Measurements from ENCODE around the gene SSPN. TPM values are rescaled to one million over a fixed set of nuclear protein-coding genes. Genes with fewer than 3 reads are reported as not detected.

The SSPN gene
- total RNA-seq, 2 donors from 2014 or later: not detected

- H3K27me3 Mint-ChIP-seq: peaks cover 34% of the 10 kb centered on the region
- no peak for ATAC-seq (replicated peaks)
- H3K4me3 Mint-ChIP-seq: no peak overlapping the region
- H3K9me3 Mint-ChIP-seq: no peaks in the 10 kb centered on the region
- H3K27ac Mint-ChIP-seq: no peak overlapping the region
- no peaks in the 10 kb centered on the region for H3K36me3 Mint-ChIP-seq (ENCODE audit: low read depth)
- H3K4me1 Mint-ChIP-seq: no peaks in the 10 kb centered on the region
These were observed 22.3 kb upstream of the SSPN start for GRCh38 chr12:26172946-26173552.

DNA sequence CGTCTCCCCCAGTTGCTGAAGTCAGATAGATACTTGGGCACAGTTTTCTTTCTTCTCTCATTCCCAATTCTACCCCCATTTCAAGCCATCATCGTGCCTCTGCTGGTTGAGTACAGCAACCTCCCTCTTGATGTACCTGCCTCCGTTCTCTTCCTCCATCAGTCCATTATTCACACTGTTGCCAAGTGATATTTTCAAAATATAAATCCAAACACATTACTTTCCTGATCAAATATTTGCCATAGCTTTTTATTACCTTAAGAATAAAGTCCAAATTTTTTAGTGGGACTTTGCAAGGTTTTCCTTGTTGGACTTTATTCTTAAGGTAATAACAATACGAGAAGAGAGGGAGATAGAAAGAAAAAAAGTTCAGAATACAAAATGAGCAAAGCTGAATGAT lies 18.6 kb upstream of the SSPN start:
- no peak overlapping the region for H3K27ac Mint-ChIP-seq
- peaks cover 45% of the 10 kb centered on the region for H3K27me3 Mint-ChIP-seq
- no peaks in the 10 kb centered on the region for H3K4me1 Mint-ChIP-seq
- H3K4me3 Mint-ChIP-seq: no peak overlapping the region
- ATAC-seq (replicated peaks): no peak
- no peaks in the 10 kb centered on the region for H3K9me3 Mint-ChIP-seq
- H3K36me3 Mint-ChIP-seq (ENCODE audit: low read depth): no peaks in the 10 kb centered on the region

DNA sequence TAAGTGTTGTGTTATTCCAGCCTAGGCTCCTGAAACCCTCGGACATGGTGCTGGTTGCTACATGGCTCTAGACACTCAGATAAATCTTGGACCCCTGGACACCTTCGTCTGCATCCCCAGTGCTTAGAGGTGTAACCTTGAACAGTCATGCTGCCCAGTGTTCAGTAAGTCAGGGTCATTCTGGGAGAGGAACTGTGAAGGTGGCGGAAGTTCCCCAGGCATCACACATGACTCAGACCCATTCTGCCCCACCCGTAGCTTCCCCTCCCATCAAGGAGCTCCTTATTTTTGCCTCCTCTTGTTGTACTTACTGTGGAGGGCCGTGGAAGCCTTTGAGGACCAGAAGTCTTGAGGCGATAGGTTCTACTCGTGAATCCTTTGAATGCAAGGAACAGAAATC lies 18.1 kb upstream of the SSPN start:
- Mint-ChIP-seq H3K36me3 (ENCODE audit: low read depth) (no peaks in the 10 kb centered on the region), H3K4me1 (no peaks in the 10 kb centered on the region), H3K27me3 (peaks cover 47% of the 10 kb centered on the region), H3K9me3 (no peaks in the 10 kb centered on the region), H3K4me3 (no peak overlapping the region), H3K27ac (no peak overlapping the region)
- ATAC-seq (replicated peaks): no peak

GRCh38 chr12:26179826-26180225 lies 15.5 kb upstream of the SSPN start:
- no peak overlapping the region for H3K27ac Mint-ChIP-seq
- ATAC-seq (replicated peaks): no peak
- H3K36me3 Mint-ChIP-seq (ENCODE audit: low read depth): no peaks in the 10 kb centered on the region
- H3K4me1 Mint-ChIP-seq: no peaks in the 10 kb centered on the region
- H3K4me3 Mint-ChIP-seq: no peak overlapping the region
- H3K9me3 Mint-ChIP-seq: no peaks in the 10 kb centered on the region
- H3K27me3 Mint-ChIP-seq: peaks cover 40% of the 10 kb centered on the region

GRCh38 chr12:26182377-26182776 lies 13.0 kb upstream of the SSPN start:
- ATAC-seq (replicated peaks): no peak
- Mint-ChIP-seq H3K27me3 (peaks cover 32% of the 10 kb centered on the region), H3K9me3 (no peaks in the 10 kb centered on the region), H3K27ac (no peak overlapping the region), H3K4me1 (no peaks in the 10 kb centered on the region), H3K4me3 (no peak overlapping the region), H3K36me3 (ENCODE audit: low read depth) (no peaks in the 10 kb centered on the region)

DNA sequence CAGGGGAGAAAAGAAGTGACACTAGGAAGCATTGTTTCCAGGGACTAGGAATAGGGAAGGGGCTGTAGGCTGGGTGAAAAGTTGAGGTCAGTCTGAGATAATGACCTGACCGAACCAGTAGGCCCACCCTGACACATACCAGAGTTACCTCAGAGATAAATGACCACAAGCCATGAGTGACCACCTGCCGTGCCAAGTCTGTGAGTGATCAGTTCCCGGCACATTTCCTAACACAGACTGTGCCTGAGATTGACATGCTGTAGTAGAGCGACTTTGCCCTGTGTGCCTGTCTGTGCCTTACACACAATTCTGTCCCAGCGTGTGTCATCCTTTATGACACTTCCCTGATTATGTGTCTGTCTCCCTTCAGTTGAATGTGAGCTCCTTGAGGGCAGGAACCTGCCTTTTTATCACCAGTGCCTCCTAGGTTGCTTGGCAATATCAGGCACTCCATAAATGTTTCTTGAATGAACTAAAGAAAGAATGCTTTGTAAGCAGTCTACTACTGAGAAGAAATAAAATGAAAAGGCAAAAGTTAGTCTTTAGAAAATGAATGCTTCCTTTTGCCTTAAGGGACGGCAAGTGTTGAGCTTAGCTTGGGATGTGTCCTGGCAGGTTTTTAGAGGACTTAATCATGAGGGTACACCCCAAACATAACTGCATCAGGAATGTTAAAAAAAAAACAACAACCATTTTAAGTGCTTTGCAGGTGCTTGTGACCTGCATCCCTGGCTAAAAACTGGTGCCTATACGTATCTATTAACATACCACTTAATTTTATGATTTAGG lies 9.6 kb upstream of the SSPN start:
- H3K9me3 Mint-ChIP-seq: no peaks in the 10 kb centered on the region
- ATAC-seq (replicated peaks): no peak
- no peak overlapping the region for H3K4me3 Mint-ChIP-seq
- peaks cover 32% of the 10 kb centered on the region for H3K27me3 Mint-ChIP-seq
- no peaks in the 10 kb centered on the region for H3K4me1 Mint-ChIP-seq
- no peak overlapping the region for H3K27ac Mint-ChIP-seq
- no peaks in the 10 kb centered on the region for H3K36me3 Mint-ChIP-seq (ENCODE audit: low read depth)

DNA sequence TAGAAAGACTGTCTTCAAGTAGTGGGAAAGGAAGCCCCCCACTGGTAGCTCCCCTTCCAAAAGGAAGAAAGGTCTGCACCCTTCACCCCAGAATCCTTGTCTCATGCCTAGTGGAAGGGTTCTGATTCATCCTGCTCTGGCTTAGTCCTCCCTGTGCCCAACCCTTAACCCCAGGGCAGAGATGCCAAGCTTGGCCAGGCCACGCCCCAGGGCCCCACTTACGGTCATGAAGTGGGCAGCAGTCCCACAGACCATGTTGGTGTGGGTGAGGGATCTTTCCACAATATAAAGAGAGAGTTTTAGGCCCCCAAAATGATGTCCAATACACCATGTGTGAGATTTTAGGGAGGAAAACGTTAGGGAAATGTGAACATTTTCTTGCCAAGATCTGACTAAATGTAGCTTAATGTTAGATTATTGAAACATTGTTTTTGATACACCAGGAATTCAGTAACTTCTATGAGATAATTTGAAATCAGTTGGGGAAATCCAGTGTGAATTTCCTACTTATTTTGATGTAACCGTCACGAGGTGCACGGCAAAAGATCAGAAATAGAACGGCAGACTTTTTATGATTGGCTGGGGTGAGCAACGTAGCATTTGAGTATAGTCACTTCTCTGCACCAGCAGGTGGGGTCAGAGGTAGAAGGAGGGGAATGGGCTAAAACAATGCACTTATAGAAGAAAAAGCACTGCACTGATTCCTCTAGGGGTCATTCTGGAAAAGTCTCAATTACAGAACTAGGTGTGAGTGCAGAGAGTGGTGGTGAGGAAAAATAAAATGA lies 8.2 kb upstream of the SSPN start:
- no peak for ATAC-seq (replicated peaks)
- Mint-ChIP-seq H3K27ac (no peak overlapping the region), H3K4me1 (no peaks in the 10 kb centered on the region), H3K4me3 (no peak overlapping the region), H3K36me3 (ENCODE audit: low read depth) (no peaks in the 10 kb centered on the region), H3K27me3 (peaks cover 27% of the 10 kb centered on the region), H3K9me3 (no peaks in the 10 kb centered on the region)

DNA sequence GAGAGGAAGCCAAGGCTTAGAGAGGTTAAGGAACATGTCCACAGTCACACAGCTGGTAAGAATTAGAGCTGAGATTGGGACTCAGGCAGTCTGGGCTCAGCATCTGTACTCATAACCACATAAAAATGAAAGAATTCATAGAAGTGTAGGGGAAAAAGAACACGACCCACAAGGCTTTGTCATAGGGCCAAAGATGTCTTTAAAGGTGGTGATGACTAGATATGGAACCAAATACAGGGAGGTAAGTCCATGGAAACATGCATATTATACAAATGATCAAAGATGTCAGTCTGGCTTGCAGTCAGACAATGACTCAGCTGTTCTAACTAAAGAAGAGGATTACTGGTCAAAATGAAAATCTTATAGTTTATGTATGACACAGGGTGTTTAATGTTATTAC lies 7.2 kb upstream of the SSPN start:
- H3K9me3 Mint-ChIP-seq: no peaks in the 10 kb centered on the region
- no peaks in the 10 kb centered on the region for H3K36me3 Mint-ChIP-seq (ENCODE audit: low read depth)
- H3K4me1 Mint-ChIP-seq: no peaks in the 10 kb centered on the region
- no peak overlapping the region for H3K4me3 Mint-ChIP-seq
- H3K27ac Mint-ChIP-seq: no peak overlapping the region
- ATAC-seq (replicated peaks): peak; percentile 85
- H3K27me3 Mint-ChIP-seq: peaks cover 27% of the 10 kb centered on the region

DNA sequence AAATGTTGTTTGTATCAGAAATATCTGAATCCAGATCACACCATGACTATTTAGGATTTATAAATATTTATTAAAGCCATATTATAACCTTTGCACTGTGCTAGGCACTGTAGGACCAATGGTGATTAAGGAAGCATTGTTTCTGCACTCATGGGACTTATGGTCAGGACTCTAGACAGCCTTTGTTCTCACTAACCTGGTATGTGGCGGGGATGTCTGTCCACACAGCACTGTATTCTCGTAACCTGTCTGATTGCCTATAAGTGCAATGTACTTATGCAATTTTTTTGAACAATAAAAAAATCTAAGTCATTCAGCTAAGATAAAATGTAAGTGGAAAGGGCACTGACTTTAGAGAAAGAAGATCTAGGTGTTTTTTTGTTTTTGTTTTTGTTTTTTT lies 6.7 kb upstream of the SSPN start:
- Mint-ChIP-seq H3K27ac (no peak overlapping the region), H3K36me3 (ENCODE audit: low read depth) (no peaks in the 10 kb centered on the region), H3K27me3 (peaks cover 29% of the 10 kb centered on the region), H3K4me1 (no peaks in the 10 kb centered on the region), H3K4me3 (no peak overlapping the region), H3K9me3 (no peaks in the 10 kb centered on the region)
- ATAC-seq (replicated peaks): no peak

DNA sequence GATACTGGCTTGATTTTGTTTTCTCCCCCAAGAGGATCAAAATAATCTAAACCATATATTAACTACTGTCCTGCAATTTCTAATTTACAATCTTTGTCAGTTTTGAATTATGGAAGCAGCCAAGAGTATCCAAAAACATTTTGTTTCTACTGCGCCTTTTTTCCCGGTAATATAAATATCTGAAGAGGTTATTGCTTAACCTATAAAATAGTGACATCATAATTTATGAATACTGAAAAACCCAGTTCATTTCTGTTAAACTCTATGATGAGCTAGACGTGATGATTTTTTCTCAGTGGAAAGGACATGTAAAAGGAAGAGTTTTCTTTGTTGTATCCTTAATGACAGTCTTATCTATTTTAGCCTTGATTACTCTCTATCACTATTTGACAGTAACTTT lies 3.2 kb upstream of the SSPN start:
- H3K27ac Mint-ChIP-seq: no peak overlapping the region
- no peaks in the 10 kb centered on the region for H3K36me3 Mint-ChIP-seq (ENCODE audit: low read depth)
- no peak overlapping the region for H3K4me3 Mint-ChIP-seq
- no peak for ATAC-seq (replicated peaks)
- no peaks in the 10 kb centered on the region for H3K9me3 Mint-ChIP-seq
- no peaks in the 10 kb centered on the region for H3K4me1 Mint-ChIP-seq
- peaks cover 35% of the 10 kb centered on the region for H3K27me3 Mint-ChIP-seq

DNA sequence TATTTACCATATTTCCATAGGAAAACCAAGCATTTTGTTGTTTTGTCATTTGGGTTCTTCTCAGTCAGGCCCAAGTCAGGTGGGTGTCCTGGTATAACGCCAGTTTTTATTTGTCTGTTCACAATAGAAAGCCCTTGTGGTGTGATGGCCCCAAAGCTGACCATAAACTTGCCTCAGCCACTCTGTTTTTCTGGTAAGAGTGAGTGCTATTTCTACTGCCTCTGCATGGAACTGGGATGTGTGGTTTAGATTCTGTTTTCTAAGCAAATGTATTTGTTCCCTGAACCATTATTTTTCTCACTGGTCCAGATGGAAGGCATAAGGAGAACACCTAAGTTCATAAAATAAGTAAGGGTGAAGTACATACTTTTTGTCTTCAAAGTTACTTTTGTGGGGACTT lies 1.8 kb upstream of the SSPN start:
- ATAC-seq (replicated peaks): no peak
- no peak overlapping the region for H3K27ac Mint-ChIP-seq
- no peaks in the 10 kb centered on the region for H3K36me3 Mint-ChIP-seq (ENCODE audit: low read depth)
- no peaks in the 10 kb centered on the region for H3K9me3 Mint-ChIP-seq
- no peaks in the 10 kb centered on the region for H3K4me1 Mint-ChIP-seq
- H3K27me3 Mint-ChIP-seq: peaks cover 33% of the 10 kb centered on the region
- no peak overlapping the region for H3K4me3 Mint-ChIP-seq

DNA sequence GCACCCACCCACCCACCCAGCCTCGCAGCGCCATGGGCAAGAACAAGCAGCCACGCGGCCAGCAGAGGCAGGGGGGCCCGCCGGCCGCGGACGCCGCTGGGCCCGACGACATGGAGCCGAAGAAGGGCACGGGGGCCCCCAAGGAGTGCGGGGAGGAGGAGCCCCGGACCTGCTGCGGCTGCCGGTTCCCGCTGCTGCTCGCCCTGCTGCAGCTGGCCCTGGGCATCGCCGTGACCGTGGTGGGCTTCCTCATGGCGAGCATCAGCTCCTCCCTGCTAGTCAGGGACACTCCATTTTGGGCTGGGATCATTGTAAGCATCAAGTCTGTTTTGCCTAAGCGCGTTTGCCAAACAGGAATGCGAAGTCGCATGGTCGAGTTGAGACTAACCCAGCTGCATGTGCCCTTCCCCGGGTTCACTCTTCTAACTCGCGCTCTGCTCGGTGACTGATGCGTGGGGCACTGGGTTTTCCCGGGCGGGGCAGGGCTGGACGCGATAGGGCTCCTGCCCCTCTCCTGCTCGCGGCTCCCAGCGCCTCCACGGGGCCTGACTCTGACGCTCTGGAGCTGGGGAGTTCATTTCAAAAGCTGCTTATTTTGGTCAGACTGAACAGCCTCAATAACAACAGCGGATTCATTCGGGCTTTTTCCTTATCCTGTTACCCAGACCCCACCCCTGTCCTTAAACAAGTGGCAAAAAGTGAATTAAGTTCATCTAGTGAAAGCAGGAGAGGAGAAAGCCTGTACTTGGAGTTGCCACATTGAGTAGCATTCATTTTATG lies 458 bp downstream of the SSPN start:
- Mint-ChIP-seq H3K27ac (no peak overlapping the region), H3K27me3 (peaks cover 26% of the 10 kb centered on the region), H3K4me1 (no peaks in the 10 kb centered on the region), H3K9me3 (no peaks in the 10 kb centered on the region), H3K36me3 (ENCODE audit: low read depth) (no peaks in the 10 kb centered on the region), H3K4me3 (peak overlapping the region; percentile 34)
- ATAC-seq (replicated peaks): peak; percentile 26

DNA sequence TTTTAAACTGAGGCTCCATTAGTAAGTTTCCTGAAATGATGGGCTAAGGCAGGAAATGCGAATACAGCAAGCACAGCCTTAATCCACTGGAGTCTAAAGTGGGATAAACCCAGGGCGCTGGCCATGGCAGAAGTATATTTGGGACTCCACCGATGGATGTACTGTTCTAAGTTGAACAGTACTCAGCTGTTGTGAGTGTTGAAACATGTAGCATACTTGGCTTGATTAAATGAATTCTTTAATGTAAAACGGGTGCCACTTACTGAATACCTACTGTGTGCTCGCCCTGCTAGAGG lies 996 bp downstream of the SSPN start:
- peak overlapping the region; percentile 34 for H3K4me3 Mint-ChIP-seq
- H3K36me3 Mint-ChIP-seq (ENCODE audit: low read depth): no peaks in the 10 kb centered on the region
- no peaks in the 10 kb centered on the region for H3K9me3 Mint-ChIP-seq
- ATAC-seq (replicated peaks): no peak
- no peak overlapping the region for H3K27ac Mint-ChIP-seq
- H3K4me1 Mint-ChIP-seq: no peaks in the 10 kb centered on the region
- peaks cover 24% of the 10 kb centered on the region for H3K27me3 Mint-ChIP-seq

GRCh38 chr12:26197832-26198231 lies 2.5 kb downstream of the SSPN start:
- Mint-ChIP-seq H3K4me3 (no peak overlapping the region), H3K36me3 (ENCODE audit: low read depth) (no peaks in the 10 kb centered on the region), H3K9me3 (no peaks in the 10 kb centered on the region), H3K27ac (no peak overlapping the region), H3K4me1 (no peaks in the 10 kb centered on the region), H3K27me3 (peaks cover 28% of the 10 kb centered on the region)
- no peak for ATAC-seq (replicated peaks)
